Amniotic epithelial cell (primary cell): ENCODE measurements around the gene CLDN4.
"Not testable (repeated sequence)": the region's sequence is repeated elsewhere in the genome, so short reads cannot be mapped to it uniquely, and the experiment has no call there.

Source experiments
- DNase-seq: peaks from one replicate; pipeline ENCODE4 v3.0.0-alpha.2; 2010; ENCODE audit warnings: low read depth

The CLDN4 gene

GRCh38 chr7:73830681-73831583 lies at the start of gene CLDN4:
Gene CLDN4, plus strand, starts transcription at chr7:73830996. Its CDS starts 206 bp downstream, at chr7:73831202.
- DNase-seq: no peak

- DNase-seq: no peak
These were observed 44.2 kb upstream of the CLDN4 start for GRCh38 chr7:73786588-73786987.

- DNase-seq: not testable (repeated sequence)
These were observed 43.1 kb upstream of the CLDN4 start for GRCh38 chr7:73787786-73788048.

- DNase-seq: no peak
These were observed 41.7 kb upstream of the CLDN4 start for GRCh38 chr7:73789051-73789450.

GRCh38 chr7:73791170-73791690 lies 39.6 kb upstream of the CLDN4 start:
- DNase-seq: not testable (repeated sequence)

- not testable (repeated sequence) for DNase-seq
These were observed 35.6 kb upstream of the CLDN4 start for GRCh38 chr7:73795188-73795587.

GRCh38 chr7:73796656-73797055 lies 34.1 kb upstream of the CLDN4 start:
- not testable (repeated sequence) for DNase-seq

- not testable (repeated sequence) for DNase-seq
These were observed 33.6 kb upstream of the CLDN4 start for GRCh38 chr7:73797176-73797575.

- no peak for DNase-seq
These were observed 31.3 kb upstream of the CLDN4 start for GRCh38 chr7:73799282-73800141.

GRCh38 chr7:73801577-73801976 lies 29.2 kb upstream of the CLDN4 start:
- peak; percentile 53 for DNase-seq

- no peak for DNase-seq
These were observed 28.3 kb upstream of the CLDN4 start for GRCh38 chr7:73802459-73802858.

GRCh38 chr7:73809467-73809951 lies 21.3 kb upstream of the CLDN4 start:
- no peak for DNase-seq

GRCh38 chr7:73810998-73811360 lies 19.8 kb upstream of the CLDN4 start:
- no peak for DNase-seq

GRCh38 chr7:73811760-73812168 lies 19.0 kb upstream of the CLDN4 start:
- peak; percentile 45 for DNase-seq

- DNase-seq: no peak
These were observed 17.8 kb upstream of the CLDN4 start for GRCh38 chr7:73812996-73813395.

GRCh38 chr7:73815436-73815835 lies 15.4 kb upstream of the CLDN4 start:
- no peak for DNase-seq

GRCh38 chr7:73817121-73817520 lies 13.7 kb upstream of the CLDN4 start:
- DNase-seq: no peak

- DNase-seq: no peak
These were observed 10.8 kb upstream of the CLDN4 start for GRCh38 chr7:73820013-73820412.

- not testable (repeated sequence) for DNase-seq
These were observed 9.1 kb upstream of the CLDN4 start for GRCh38 chr7:73821597-73822285.

- DNase-seq: peak; percentile 89
These were observed 8.2 kb upstream of the CLDN4 start for GRCh38 chr7:73822319-73823173.

GRCh38 chr7:73823257-73823656 lies 7.5 kb upstream of the CLDN4 start:
- DNase-seq: no peak
